ENCODE data around the gene BCAS1. TPM values are rescaled to one million over a fixed set of nuclear protein-coding genes. Genes with fewer than 3 reads are reported as not detected.

Gene BCAS1
- total RNA-seq, 1 donor from 2014 or later: not detected

DNA sequence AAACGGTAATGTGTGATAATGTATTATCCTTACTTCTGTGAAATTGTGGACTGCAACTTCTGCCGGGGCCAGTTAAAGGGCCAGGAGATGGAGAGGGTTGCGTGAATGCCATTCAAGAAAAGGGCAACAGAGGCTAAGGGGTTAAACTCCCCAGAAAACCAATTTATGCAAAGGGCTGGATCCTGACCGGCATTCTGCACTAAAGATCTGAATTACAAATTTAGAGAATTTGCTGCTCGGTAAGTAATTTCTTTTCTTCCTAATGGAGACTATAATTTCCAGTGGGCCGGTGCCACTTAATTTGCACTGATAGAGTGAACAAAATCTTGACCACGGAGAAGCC lies 130.1 kb downstream of the BCAS1 start:
- no peaks in the 10 kb centered on the region for H3K36me3 ChIP-seq (ENCODE audit: control insufficient read depth, insufficient read depth, low read length)

DNA sequence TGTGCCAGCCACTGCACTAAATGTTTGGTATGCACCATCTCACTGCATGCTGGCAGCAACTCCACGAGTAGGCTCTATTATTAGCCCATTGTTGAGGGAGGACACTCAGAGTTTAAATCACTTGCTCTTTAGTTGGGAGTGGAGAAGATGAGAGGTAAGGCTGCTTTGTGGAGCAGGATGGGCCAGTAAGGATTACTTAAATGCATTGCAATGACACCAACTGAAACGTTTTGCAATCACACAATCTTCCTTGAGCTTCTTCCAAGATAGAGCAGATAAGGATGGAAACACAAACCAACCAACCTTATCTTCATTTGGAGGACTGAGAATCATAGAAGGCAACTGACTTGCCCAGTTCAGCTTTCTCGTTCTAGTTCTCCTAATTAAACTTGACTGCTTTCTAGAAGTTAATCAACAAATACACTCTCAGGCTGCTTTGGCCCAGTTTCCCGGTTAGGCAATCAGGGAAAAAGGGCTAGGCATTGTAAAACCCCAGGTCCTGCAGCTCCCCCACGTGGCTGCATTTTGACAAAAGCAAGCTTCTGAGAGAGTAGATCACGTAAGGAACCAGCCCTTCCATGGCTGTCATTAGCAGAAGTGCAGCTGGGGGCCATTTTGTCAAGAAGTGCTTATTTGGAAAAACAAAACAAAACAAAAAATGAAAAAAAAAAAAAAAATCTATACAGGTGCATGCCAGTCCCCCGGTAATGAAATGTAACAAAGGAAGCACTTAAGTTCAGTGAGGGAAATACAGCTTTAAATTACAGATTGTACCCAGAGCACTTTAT lies 130.6 kb downstream of the BCAS1 start:
- no peak for FAIRE-seq
- no peak overlapping the region for H3K4me3 ChIP-seq (ENCODE audit: low read depth, low read length)
- TF ChIP-seq CTCF (IDR thresholded peaks at IDR 0.05; ENCODE audit: insufficient read depth, low read length, severe bottlenecking): peak; percentile 80

More for the DNA sequence above, 130.1 kb downstream of the BCAS1 start:
- FAIRE-seq: no peak
- DNase-seq (ENCODE audit: low read depth): no peak
- no peak overlapping the region for H3K4me3 ChIP-seq (ENCODE audit: low read depth, low read length)
- no peak for TF ChIP-seq CTCF (IDR thresholded peaks at IDR 0.05; ENCODE audit: insufficient read depth, low read length, severe bottlenecking)
- H3K27me3 ChIP-seq (ENCODE audit: control insufficient read depth, insufficient read depth, low read length): no peaks in the 10 kb centered on the region

GRCh38 chr20:53939190-53939571 lies 131.2 kb downstream of the BCAS1 start:
- FAIRE-seq: no peak
- no peak for DNase-seq (ENCODE audit: low read depth)
- no peaks in the 10 kb centered on the region for H3K27me3 ChIP-seq (ENCODE audit: control insufficient read depth, insufficient read depth, low read length)
- H3K36me3 ChIP-seq (ENCODE audit: control insufficient read depth, insufficient read depth, low read length): no peaks in the 10 kb centered on the region
- no peak for TF ChIP-seq CTCF (IDR thresholded peaks at IDR 0.05; ENCODE audit: insufficient read depth, low read length, severe bottlenecking)
- H3K4me3 ChIP-seq (ENCODE audit: low read depth, low read length): no peak overlapping the region

More for the DNA sequence above, 130.6 kb downstream of the BCAS1 start:
- Histone ChIP-seq H3K36me3 (ENCODE audit: control insufficient read depth, insufficient read depth, low read length) (no peaks in the 10 kb centered on the region), H3K27me3 (ENCODE audit: control insufficient read depth, insufficient read depth, low read length) (no peaks in the 10 kb centered on the region)
- peak; percentile 85 for DNase-seq (ENCODE audit: low read depth)

GRCh38 chr20:53938739-53939138 lies 131.7 kb downstream of the BCAS1 start:
- Histone ChIP-seq H3K4me3 (ENCODE audit: low read depth, low read length) (no peak overlapping the region), H3K36me3 (ENCODE audit: control insufficient read depth, insufficient read depth, low read length) (no peaks in the 10 kb centered on the region), H3K27me3 (ENCODE audit: control insufficient read depth, insufficient read depth, low read length) (no peaks in the 10 kb centered on the region)
- DNase-seq (ENCODE audit: low read depth) (no peak), FAIRE-seq (no peak)
- no peak for TF ChIP-seq CTCF (IDR thresholded peaks at IDR 0.05; ENCODE audit: insufficient read depth, low read length, severe bottlenecking)

GRCh38 chr20:53937929-53938367 lies 132.4 kb downstream of the BCAS1 start:
- no peaks in the 10 kb centered on the region for H3K36me3 ChIP-seq (ENCODE audit: control insufficient read depth, insufficient read depth, low read length)
- no peak overlapping the region for H3K4me3 ChIP-seq (ENCODE audit: low read depth, low read length)
- H3K27me3 ChIP-seq (ENCODE audit: control insufficient read depth, insufficient read depth, low read length): no peaks in the 10 kb centered on the region
- FAIRE-seq (no peak), DNase-seq (ENCODE audit: low read depth) (no peak)
- no peak for TF ChIP-seq CTCF (IDR thresholded peaks at IDR 0.05; ENCODE audit: insufficient read depth, low read length, severe bottlenecking)

DNA sequence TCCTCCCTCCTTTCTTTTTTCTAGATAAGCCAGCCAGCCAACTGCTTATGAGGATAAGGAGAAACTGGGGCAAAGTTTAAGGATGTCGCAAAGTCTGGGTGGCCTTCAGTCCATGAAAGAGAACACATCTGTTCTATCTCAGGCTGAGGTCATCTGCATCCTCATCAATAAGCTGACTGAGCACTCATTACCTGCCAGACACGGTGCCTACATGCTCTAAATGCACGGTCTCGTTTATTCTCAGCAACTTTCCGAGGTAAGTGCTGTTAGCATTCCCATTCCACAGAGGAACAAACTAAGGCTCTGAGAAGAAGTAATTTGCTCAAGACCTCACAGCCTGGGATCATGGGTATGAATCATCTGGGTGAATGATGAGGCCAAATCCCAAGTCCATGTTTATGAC lies 133.1 kb downstream of the BCAS1 start:
- no peak overlapping the region for H3K4me3 ChIP-seq (ENCODE audit: low read depth, low read length)
- no peaks in the 10 kb centered on the region for H3K36me3 ChIP-seq (ENCODE audit: control insufficient read depth, insufficient read depth, low read length)
- TF ChIP-seq CTCF (IDR thresholded peaks at IDR 0.05; ENCODE audit: insufficient read depth, low read length, severe bottlenecking): no peak
- no peaks in the 10 kb centered on the region for H3K27me3 ChIP-seq (ENCODE audit: control insufficient read depth, insufficient read depth, low read length)
- FAIRE-seq (no peak), DNase-seq (ENCODE audit: low read depth) (no peak)

Data from bronchial epithelial cell (primary cell).